ENCODE results near the gene DDO. TPM values are rescaled to one million over a fixed set of nuclear protein-coding genes. Genes with fewer than 3 reads are reported as not detected.

Gene DDO
- polyA plus RNA-seq, 1 experiment, result 0.68 TPM

- ChIA-PET CTCF (interaction anchor here (0.6 kb wide), 1 partner anchor 32 kb away, joined by 3 read pairs; no protein-coding TSS in a partner anchor), POLR2A (no interaction called here)
- DNase-seq (ENCODE audit: low read depth, low spot score), result no peak
- Histone ChIP-seq H3K27ac (ENCODE audit: low read depth, low read length) (no peak overlapping the region), H3K4me3 (ENCODE audit: low read depth, low read length) (no peak overlapping the region), H3K27me3 (ENCODE audit: control insufficient read depth, insufficient read depth, low read length) (peaks cover 61% of the 10 kb centered on the region), H3K9me3 (ENCODE audit: control insufficient read depth, insufficient read depth, low read length) (no peaks in the 10 kb centered on the region)
- TF ChIP-seq CTCF (IDR thresholded peaks at IDR 0.05; ENCODE audit: low read depth, low read length), result no peak
These were observed 55.8 kb downstream of the DDO start for GRCh38 chr6:110359556-110359955.

GRCh38 chr6:110358553-110359160, 56.7 kb downstream of the DDO start:
- no peaks in the 10 kb centered on the region for H3K9me3 ChIP-seq (ENCODE audit: control insufficient read depth, insufficient read depth, low read length)
- POLR2A ChIA-PET, result no interaction called here
- no peak for DNase-seq (ENCODE audit: low read depth, low spot score)
- TF ChIP-seq CTCF (IDR thresholded peaks at IDR 0.05; ENCODE audit: low read depth, low read length), result no peak
- H3K27me3 ChIP-seq (ENCODE audit: control insufficient read depth, insufficient read depth, low read length), result peaks cover 59% of the 10 kb centered on the region
- H3K4me3 ChIP-seq (ENCODE audit: low read depth, low read length), result peak overlapping the region; percentile 32; the same call in 1 of the 2 replicates
- H3K27ac ChIP-seq (ENCODE audit: low read depth, low read length), result no peak overlapping the region
- CTCF ChIA-PET, result no interaction called here

GRCh38 chr6:110357664-110358552, 57.5 kb downstream of the DDO start, which contains the start of gene METTL24:
Gene METTL24 (minus strand): TSS chr6:110358349. CDS start chr6:110358272, 77 bp downstream.
- POLR2A ChIA-PET, result no interaction called here
- no peak for TF ChIP-seq CTCF (IDR thresholded peaks at IDR 0.05; ENCODE audit: low read depth, low read length)
- Histone ChIP-seq H3K27ac (ENCODE audit: low read depth, low read length) (no peak within 1 kb of the TSS), H3K4me3 (ENCODE audit: low read depth, low read length) (peak within 1 kb of the TSS; percentile 41), H3K27me3 (ENCODE audit: control insufficient read depth, insufficient read depth, low read length) (peaks cover 59% of the 10 kb centered on the region), H3K9me3 (ENCODE audit: control insufficient read depth, insufficient read depth, low read length) (no peaks in the 10 kb centered on the region)
- DNase-seq (ENCODE audit: low read depth, low spot score), result no peak
- CTCF ChIA-PET, result interaction anchor here (1.2 kb wide), 1 partner anchor 23 kb away, joined by 4 read pairs; no protein-coding TSS in a partner anchor

- H3K27ac ChIP-seq (ENCODE audit: low read depth, low read length), result no peak overlapping the region
- peak overlapping the region; percentile 41 for H3K4me3 ChIP-seq (ENCODE audit: low read depth, low read length)
- TF ChIP-seq CTCF (IDR thresholded peaks at IDR 0.05; ENCODE audit: low read depth, low read length), result no peak
- no peak for DNase-seq (ENCODE audit: low read depth, low spot score)
- POLR2A ChIA-PET, result no interaction called here
- H3K9me3 ChIP-seq (ENCODE audit: control insufficient read depth, insufficient read depth, low read length), result no peaks in the 10 kb centered on the region
- CTCF ChIA-PET, result interaction anchor here (1.2 kb wide), 1 partner anchor 22 kb away, joined by 4 read pairs; no protein-coding TSS in a partner anchor
- H3K27me3 ChIP-seq (ENCODE audit: control insufficient read depth, insufficient read depth, low read length), result peaks cover 55% of the 10 kb centered on the region
These were observed 58.1 kb downstream of the DDO start for GRCh38 chr6:110357298-110357663.

- H3K27ac ChIP-seq (ENCODE audit: low read depth, low read length), result no peak overlapping the region
- peaks cover 55% of the 10 kb centered on the region for H3K27me3 ChIP-seq (ENCODE audit: control insufficient read depth, insufficient read depth, low read length)
- ChIA-PET CTCF (interaction anchor here (1.2 kb wide), 1 partner anchor 21 kb away, joined by 4 read pairs; no protein-coding TSS in a partner anchor), POLR2A (no interaction called here)
- TF ChIP-seq CTCF (IDR thresholded peaks at IDR 0.05; ENCODE audit: low read depth, low read length), result no peak
- no peaks in the 10 kb centered on the region for H3K9me3 ChIP-seq (ENCODE audit: control insufficient read depth, insufficient read depth, low read length)
- no peak overlapping the region for H3K4me3 ChIP-seq (ENCODE audit: low read depth, low read length)
- DNase-seq (ENCODE audit: low read depth, low spot score), result no peak
These were observed 58.6 kb downstream of the DDO start for GRCh38 chr6:110356778-110357177.

Data from AG04450 (cell line).